ENCODE results near the gene FHIT.

DNA sequence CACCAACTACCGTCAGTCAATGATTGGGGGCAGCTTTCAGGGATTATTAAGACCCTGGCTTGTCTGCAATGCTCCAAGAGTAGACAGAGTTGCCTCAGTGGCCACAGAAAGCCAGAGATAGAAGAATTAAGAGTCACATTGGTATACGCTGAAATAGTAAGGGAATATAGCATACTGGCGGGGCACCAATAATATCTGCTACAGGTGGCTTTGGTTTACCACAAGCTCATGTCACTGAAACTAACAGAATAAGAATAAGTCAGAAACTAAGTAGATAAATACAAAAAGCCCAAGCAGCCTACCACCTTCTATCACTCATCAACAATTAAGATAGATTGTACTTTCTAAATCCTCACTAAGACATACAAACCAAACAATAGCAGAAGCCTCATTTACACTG lies 2.5 kb upstream of the FHIT start:
- TF ChIP-seq, protein P1, sequence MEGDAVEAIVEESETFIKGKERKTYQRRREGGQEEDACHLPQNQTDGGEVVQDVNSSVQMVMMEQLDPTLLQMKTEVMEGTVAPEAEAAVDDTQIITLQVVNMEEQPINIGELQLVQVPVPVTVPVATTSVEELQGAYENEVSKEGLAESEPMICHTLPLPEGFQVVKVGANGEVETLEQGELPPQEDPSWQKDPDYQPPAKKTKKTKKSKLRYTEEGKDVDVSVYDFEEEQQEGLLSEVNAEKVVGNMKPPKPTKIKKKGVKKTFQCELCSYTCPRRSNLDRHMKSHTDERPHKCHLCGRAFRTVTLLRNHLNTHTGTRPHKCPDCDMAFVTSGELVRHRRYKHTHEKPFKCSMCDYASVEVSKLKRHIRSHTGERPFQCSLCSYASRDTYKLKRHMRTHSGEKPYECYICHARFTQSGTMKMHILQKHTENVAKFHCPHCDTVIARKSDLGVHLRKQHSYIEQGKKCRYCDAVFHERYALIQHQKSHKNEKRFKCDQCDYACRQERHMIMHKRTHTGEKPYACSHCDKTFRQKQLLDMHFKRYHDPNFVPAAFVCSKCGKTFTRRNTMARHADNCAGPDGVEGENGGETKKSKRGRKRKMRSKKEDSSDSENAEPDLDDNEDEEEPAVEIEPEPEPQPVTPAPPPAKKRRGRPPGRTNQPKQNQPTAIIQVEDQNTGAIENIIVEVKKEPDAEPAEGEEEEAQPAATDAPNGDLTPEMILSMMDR (IDR thresholded peaks at IDR 0.05) = no peak
- TF ChIP-seq POLR2A (IDR thresholded peaks at IDR 0.05) = no peak
- TF ChIP-seq POLR2AphosphoS5 (IDR thresholded peaks at IDR 0.05) = no peak
